Measurements from ENCODE around the gene TSN.
A peak's percentile ranks its signal among the peaks of the same experiment; 100 is the strongest.
"Not testable (repeated sequence)": the region's sequence is repeated elsewhere in the genome, so short reads cannot be mapped to it uniquely, and the experiment has no call there.

The TSN gene

DNA sequence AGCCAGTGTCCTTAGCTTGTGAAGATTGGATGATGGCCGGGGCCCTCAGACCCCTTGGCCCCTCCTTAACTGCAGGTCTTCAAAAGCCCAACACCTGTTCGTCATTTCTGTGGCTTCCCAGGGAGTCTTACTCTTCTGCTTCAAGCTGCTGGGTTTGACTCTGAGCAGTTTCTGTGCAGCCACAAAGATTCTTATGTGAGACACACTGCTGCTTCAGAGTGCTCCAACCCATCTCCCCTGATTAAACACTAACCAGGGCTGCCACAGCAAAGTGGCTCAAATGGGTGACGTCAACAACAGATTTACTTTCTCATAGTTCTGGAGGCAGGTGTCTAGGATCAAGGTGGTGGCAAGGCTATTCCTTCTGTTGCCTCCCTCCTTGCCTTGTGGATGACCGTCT, 40.8 kb downstream of the TSN start:
- no peak for DNase-seq (ENCODE audit: low read depth in 2 of 3, low spot score in 1 of 3)

DNA sequence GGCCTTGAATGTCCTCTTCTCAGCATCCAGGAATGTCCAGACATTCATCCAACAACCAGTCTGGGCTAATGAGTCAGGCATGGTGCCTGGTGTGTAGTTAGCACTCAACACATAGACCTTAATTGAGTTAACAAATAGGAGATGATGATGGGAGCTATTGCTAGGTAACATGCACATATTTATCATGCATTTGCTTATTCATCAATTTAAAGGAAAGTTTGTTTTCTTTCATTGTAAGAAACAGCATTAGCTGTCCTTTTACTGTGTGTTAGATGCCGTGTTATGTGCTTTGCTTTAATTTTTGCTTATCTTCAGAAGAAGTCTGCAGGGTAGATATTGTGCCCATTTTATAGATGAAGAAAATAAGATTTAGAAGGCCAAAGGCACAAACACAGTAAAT, 43.2 kb downstream of the TSN start:
- DNase-seq (ENCODE audit: low read depth in 2 of 3, low spot score in 1 of 3) = no peak

DNA sequence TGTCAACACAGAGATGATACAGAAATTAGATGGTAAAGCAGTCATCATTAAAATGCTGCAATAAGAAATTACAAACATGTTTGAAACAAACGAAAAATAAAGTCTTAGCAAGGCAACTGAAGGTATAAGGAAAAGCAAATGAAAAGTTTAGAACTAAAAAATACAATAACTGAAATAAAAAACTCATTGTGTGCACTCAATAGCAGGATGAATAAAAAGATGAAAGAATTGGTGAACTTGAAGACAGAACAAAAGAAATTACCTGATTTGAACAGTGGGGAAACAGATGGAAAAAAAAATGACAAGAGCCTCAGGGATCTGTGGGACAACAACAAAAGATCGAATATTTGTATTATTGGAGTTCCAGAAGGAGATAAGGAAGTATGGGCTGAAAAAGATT, 46.5 kb downstream of the TSN start:
- DNase-seq (ENCODE audit: low read depth in 2 of 3, low spot score in 1 of 3) = no peak

DNA sequence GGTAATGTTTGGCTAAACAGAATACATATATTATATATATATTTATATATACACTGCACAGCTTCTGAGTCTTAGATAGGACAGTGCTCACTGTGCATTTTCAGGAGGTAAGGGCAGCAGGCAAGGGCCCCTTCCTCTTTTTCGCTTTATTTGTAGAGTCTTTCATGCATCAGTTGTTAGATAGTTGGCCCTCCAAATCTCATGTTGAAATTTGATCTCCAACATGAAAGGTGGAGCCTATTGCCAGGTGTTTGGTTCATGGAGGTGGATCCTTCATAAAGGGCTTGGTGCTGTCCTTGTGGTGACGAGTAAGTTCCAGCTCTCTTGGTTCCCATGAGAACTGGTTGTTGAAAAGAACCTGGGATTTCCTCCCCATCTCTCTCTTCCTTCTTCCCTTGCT, 48.1 kb downstream of the TSN start:
- no peak for DNase-seq (ENCODE audit: low read depth in 2 of 3, low spot score in 1 of 3)

DNA sequence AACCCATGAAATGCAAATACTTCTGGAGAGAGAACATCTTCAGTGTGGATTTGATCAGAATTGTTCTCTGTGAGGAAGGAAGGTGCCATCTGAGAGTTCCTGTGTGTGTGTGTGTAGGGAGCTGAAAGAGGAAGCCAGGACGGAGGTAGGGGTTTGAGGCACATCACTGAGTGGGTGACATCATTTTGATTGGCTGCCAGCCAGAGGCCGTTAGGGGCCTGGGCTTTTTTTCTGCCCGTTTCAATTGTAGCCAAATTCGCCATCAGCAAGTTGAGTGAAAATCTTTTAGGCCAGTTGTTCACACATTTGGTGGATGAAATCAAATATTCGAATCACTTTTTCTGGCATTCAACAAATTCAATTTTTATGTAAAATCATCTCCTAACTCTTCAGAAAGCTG, 48.9 kb downstream of the TSN start:
- DNase-seq (ENCODE audit: low read depth in 2 of 3, low spot score in 1 of 3) = no peak

DNA sequence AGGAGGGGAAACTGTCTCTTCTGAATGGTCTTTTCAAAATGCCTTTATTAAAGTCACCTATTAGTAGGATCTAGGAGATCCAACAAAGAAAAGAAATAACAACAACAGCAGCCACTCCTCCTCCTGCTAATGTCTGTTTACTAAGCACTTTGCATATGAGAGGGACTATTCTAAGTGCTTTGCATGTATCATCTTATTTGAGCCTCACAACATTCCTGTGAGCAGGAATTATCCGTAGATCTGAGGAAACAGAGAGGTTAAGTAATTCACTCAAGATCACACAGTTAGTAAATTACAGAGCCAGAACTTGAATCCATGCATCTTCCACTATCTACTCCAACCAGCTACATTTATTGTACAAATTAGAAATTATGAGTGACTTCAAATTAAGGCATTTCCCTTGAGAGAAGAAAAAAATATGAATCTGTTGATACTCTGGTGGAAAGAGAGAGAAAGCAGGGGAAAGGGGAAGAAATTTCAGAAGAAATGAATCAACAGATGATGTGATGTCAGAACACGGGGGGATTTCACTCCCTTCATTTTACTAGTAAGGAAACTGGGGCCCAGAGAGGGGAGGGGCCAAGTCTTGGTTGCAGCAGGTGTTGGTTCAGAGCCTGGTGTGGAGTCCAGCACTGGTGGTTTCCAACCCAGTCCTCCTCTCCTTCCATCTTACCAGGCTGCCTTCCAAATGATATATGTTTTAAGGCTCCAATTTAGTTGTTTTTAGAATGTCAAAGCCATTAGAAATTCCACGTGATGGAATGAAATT, 49.7 kb downstream of the TSN start:
- DNase-seq (ENCODE audit: low read depth in 2 of 3, low spot score in 1 of 3) = no peak

DNA sequence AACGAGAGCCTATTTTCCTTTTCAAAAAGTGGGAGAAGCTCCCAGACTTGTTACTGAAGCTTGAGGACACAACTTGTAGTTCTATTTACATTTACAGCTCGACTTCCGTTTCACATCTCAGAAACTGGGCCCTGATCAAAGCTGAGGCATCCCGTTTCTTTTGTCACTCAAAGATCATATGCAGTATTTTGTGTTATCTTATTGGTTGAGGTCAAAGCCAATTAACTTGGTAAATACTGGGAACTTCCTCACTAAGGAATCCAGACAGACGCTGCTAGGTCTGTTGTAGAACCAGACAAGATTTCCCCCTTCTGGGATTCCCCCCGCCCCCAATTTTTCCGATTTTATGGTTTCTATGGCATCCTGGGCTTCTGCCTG, 50.3 kb downstream of the TSN start:
- DNase-seq (ENCODE audit: low read depth in 2 of 3, low spot score in 1 of 3) = no peak

DNA sequence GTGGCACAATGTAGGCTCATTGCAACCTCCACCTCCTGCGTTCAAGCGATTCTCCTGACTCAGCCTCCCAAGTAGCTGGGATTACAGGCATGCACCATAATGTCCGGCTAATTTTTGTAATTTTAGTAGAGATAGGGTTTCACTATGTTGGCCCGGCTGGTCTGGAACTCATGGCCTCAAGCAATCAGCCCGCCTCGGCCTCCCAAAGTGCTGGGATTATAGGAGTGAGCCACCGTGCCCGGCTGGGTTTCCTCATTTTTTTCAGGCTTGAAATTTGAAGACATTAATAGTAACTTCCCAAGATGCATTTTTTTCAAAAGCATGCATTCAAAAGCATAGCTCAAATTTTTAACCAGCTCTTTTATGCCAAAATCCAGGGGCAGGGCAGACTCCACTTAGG, 52.3 kb downstream of the TSN start:
- not testable (repeated sequence) for DNase-seq (ENCODE audit: low read depth in 2 of 3, low spot score in 1 of 3)

DNA sequence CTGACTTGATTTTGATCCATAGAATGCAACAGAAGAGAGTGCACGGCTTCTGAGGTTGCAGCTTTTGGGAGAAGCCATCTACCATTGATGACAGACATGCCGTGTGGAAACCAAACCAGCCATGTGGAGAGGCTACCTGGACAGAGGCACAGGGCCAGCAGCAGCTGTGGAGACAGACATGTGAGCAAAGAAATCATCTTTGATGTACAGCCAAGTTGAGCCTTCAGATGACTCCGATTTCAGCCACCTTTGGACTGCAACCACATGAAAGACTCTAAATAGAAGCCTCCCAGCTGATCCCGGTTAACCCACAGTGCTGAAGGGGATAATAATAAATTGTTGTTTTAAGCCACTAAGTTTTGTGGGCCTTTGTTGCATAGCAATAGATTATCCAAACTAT, 54.2 kb downstream of the TSN start:
- no peak for DNase-seq (ENCODE audit: low read depth in 2 of 3, low spot score in 1 of 3)

DNA sequence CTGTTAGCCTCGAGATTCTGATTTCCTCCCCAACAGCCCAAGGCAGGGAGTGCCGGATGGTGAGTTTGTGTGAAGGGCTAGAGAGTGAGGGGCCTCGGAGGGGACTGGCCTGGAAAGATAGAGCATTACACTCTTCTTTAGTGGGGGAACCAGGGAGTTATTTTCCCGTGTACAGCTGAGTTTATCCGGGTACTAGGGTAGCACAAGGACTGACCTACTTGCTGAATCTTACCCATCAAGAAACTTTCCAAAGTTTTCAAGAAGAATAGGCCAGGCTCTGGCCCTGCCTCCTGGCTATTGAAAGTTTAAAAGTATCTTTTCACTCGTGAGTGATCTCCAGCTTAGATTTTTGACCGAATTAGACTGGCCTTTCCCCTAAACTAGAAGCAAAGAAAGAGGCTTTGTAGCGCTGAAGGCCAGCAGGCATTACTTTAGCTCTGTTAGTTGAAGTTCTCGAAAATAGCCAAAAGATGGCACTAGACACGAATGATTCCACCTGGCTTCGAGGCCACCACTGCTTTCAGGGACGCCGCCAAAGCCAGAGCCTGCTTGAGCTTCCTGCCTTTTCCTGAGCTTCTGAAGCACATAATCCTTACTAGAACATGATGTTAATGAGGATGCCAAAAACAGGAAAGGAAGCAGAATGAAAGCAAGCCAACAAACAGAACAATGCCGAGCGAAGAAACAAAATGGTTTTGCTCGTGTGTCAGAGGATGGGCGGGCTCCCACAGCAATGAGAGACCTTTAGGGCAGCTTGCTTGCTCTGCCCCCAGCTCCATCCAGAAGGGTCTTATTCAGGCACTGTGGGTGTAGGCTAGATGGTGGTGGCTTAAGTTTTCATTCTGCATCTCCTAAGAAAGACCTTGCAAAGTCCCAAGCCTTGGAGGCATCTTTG, 55.8 kb downstream of the TSN start:
- peak in 1 of 3 donors; percentile 13 for DNase-seq (ENCODE audit: low read depth in 2 of 3, low spot score in 1 of 3)

DNA sequence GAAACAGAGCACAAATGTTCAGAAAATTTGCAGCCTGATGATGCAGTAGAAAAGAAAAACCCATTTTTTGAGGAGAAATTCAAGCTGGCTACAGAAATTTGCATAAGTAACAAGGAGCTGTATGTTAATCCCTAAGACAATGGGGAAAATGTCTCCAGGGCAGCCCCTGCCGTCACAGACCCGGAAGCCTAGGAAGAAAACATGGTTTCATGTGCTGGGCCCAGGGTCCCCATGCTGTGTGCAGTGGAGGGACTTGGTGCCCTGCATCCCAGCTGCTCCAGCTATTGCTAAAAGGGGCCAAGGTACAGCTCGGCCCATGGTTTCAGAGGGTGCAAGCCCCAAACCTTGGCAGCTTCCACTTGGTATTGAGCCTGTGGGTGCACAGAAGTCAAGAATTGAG, 57.6 kb downstream of the TSN start:
- not testable (repeated sequence) for DNase-seq (ENCODE audit: low read depth in 2 of 3, low spot score in 1 of 3)

DNA sequence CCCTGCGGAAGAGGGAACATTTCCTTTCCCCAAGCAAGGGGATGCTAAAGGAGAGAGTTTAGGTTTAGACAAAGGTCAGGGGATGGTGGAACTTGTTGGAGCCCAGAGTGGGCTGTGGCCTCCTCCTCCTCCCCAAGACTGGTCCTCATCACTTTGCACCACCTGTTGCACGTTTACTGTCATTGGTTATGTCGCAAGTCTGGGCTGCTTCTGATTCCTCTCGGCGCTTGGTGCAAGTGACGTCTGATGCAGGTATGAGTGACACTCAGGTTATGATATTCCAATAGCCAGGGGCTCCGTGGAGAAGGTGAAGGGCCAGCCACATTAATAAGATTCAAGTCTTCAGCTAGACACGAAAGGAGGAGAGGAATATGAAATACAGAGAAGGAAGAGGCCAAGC, 59.8 kb downstream of the TSN start:
- no peak for DNase-seq (ENCODE audit: low read depth in 2 of 3, low spot score in 1 of 3)

DNA sequence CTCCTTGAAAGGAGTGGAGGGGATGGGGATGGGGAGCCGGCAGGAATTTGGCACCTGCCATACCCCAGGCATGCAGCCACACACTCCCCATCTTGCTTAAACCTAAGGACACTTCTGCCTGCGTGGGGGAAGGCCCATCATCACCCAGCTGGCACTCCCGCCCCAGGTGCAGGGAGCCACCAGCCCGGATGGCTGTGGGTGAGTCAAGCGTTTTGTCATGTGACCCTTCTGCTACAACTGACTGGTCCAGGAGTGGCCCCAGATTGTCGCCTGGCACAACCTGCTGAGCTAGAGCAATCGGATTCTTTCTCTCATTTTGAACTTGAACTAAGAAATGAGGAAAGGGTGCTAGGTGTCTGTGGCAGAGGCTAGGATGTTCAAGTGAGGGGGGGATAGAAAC, 61.3 kb downstream of the TSN start:
- no peak for DNase-seq (ENCODE audit: low read depth in 2 of 3, low spot score in 1 of 3)

DNA sequence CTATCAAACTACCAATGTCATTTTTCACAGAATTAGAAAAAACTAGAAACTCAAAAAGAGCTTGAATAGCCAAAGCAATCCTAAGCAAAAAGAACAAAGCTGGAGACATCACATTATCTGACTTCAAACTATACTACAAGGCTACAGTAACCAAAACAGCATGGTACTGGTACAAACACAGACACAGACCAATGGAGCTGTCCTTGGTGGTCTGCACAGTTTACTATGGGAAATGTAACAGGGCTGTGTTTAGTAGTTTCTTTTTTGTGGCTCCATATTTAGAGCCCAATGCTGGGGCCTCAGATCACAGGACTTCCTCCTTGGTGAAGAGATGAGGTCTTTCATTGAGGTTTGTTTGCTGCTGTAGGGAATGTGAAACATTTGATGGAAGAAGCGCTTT, 61.9 kb downstream of the TSN start:
- not testable (repeated sequence) for DNase-seq (ENCODE audit: low read depth in 2 of 3, low spot score in 1 of 3)
